H1 (cell line): ENCODE data around the gene CFAP53. TPM values are rescaled to one million over a fixed set of nuclear protein-coding genes. Genes with fewer than 3 reads are reported as not detected.

Source experiments
- CTCF ChIA-PET: fragments of 300-600 bp; sonication (Branson Sonifier 250); formaldehyde crosslinking; loops from one replicate; lab custom pipeline; 2021; ENCODE audit not compliant: partially characterized antibody; lab: Charles Lee
- POLR2A ChIA-PET: fragments of 300-600 bp; sonication (Branson Sonifier 250); formaldehyde crosslinking; loops from one replicate; lab custom pipeline; 2021; ENCODE audit warnings: inconsistent platforms; ENCODE audit not compliant: partially characterized antibody; lab: Charles Lee
- DNase-seq, 2 experiments: peaks; one replicate each; pipeline versions ENCODE4 v3.0.0 to v3.0.0-alpha.2; 2010 to 2022; ENCODE audit warnings: low spot score in 2 of 2, low read depth in 1 of 2, mixed read lengths in 1 of 2
- FAIRE-seq: peaks from 2 replicates; lab custom pipeline; 2011; peaks lifted over from hg19 to GRCh38; lab: Jason Lieb, UNC
- H2AFZ ChIP-seq: 2 replicates; pipeline ENCODE4 v1.8.1; 2012; ENCODE audit warnings: low read length, inconsistent platforms
- H2AK5ac ChIP-seq: 2 replicates; pipeline ENCODE4 v1.6.1; 2013; ENCODE audit warnings: low read depth, low read length
- H2BK120ac ChIP-seq: replicated peaks from 2 replicates; pipeline ENCODE3; 2013; ENCODE audit warnings: low read depth, low read length, inconsistent platforms
- H2BK12ac ChIP-seq: 2 replicates; pipeline ENCODE4 v1.6.1; 2013; ENCODE audit warnings: low read depth, low read length
- H2BK15ac ChIP-seq: 2 replicates; pipeline ENCODE4 v1.6.1; 2013; ENCODE audit warnings: low read length
- H2BK20ac ChIP-seq: 2 replicates; pipeline ENCODE4 v1.6.1; 2013; ENCODE audit warnings: low read length
- H2BK5ac ChIP-seq: 2 replicates; pipeline ENCODE4 v1.6.1; 2013; ENCODE audit warnings: low read depth, low read length
- H3K14ac ChIP-seq: 2 replicates; pipeline ENCODE4 v1.6.1; 2013; ENCODE audit warnings: inconsistent platforms; ENCODE audit not compliant: insufficient read length
- H3K18ac ChIP-seq: 2 replicates; pipeline ENCODE4 v1.6.1; 2013; ENCODE audit warnings: low read length; ENCODE audit errors: extremely low read depth
- H3K23ac ChIP-seq: 2 replicates; pipeline ENCODE4 v1.6.1; 2013; ENCODE audit warnings: inconsistent platforms; ENCODE audit not compliant: insufficient read length
- H3K23me2 ChIP-seq: 2 replicates; pipeline ENCODE4 v1.6.1; 2013; ENCODE audit warnings: low read depth, low read length
- H3K27ac ChIP-seq: 2 replicates; pipeline ENCODE4 v1.6.1; 2011; ENCODE audit warnings: low read depth, low read length, inconsistent platforms
- H3K27me3 ChIP-seq, 4 experiments: replicated peaks in 1 of 4; 1 replicate in 1 of 4; 2 replicates in 3 of 4; pipeline versions ENCODE4 v1.6.1 to v1.8.1; 2011 to 2013; ENCODE audit warnings: low read length in 3 of 4, mild to moderate bottlenecking in 3 of 4, inconsistent platforms in 2 of 4, mixed read lengths in 2 of 4, moderate library complexity in 1 of 4; ENCODE audit not compliant: control insufficient read depth in 3 of 4, insufficient read depth in 3 of 4; ENCODE audit errors: extremely low read depth in 1 of 4
- H3K36me3 ChIP-seq, 4 experiments: 2 replicates each; pipeline versions ENCODE4 v1.6.1 to v1.8.1; 2011 to 2013; ENCODE audit warnings: mild to moderate bottlenecking in 4 of 4, low read length in 3 of 4, moderate library complexity in 2 of 4, control low read depth in 1 of 4, inconsistent platforms in 1 of 4; ENCODE audit not compliant: insufficient read depth in 4 of 4, control insufficient read depth in 2 of 4
- H3K4ac ChIP-seq: replicated peaks from 2 replicates; pipeline ENCODE3; 2013; ENCODE audit warnings: low read length, low read depth, mixed read lengths, inconsistent platforms; ENCODE audit not compliant: insufficient read length
- H3K4me1 ChIP-seq, 4 experiments: replicated peaks in 1 of 4; 1 replicate in 1 of 4; 2 replicates in 3 of 4; pipeline versions ENCODE4 v1.6.1 to v1.8.1; 2011 to 2013; ENCODE audit warnings: low read length in 3 of 4, inconsistent platforms in 2 of 4, mixed read lengths in 1 of 4; ENCODE audit not compliant: insufficient read depth in 4 of 4, control insufficient read depth in 3 of 4
- H3K4me2 ChIP-seq, 2 experiments: 2 replicates each; pipeline versions ENCODE4 v1.6.1 to v1.8.1; 2011 to 2013; ENCODE audit warnings: low read depth in 2 of 2, low read length in 2 of 2, control low read depth in 1 of 2, inconsistent platforms in 1 of 2, mild to moderate bottlenecking in 1 of 2; ENCODE audit not compliant: insufficient read depth in 1 of 2
- H3K4me3 ChIP-seq, 4 experiments: fragments of 200-600, 300-600 bp in 1 of 4; sonication (generic), shearing (Covaris generic), sonication (Bioruptor Twin) in 1 of 4; 2 replicates each; pipeline versions ENCODE4 v1.5.1 to v1.8.1; 2011 to 2016; ENCODE audit warnings: low read length in 4 of 4, low read depth in 3 of 4, control low read depth in 2 of 4, inconsistent platforms in 2 of 4, mild to moderate bottlenecking in 2 of 4, mixed read lengths in 1 of 4, moderate library complexity in 1 of 4; ENCODE audit not compliant: insufficient read depth in 2 of 4; ENCODE audit errors: extremely low read depth in 1 of 4
- H3K56ac ChIP-seq: replicated peaks from 2 replicates; pipeline ENCODE3; 2013; ENCODE audit warnings: low read depth, mild to moderate bottlenecking, mixed read lengths, low read length, inconsistent platforms; ENCODE audit not compliant: insufficient read length
- H3K79me1 ChIP-seq: 2 replicates; pipeline ENCODE4 v1.6.1; 2013; ENCODE audit warnings: low read depth, low read length, control low read depth
- H3K79me2 ChIP-seq, 2 experiments: 2 replicates each; pipeline versions ENCODE4 v1.6.1 to v1.8.1; 2012 to 2013; ENCODE audit warnings: low read length in 2 of 2, mild to moderate bottlenecking in 2 of 2, inconsistent platforms in 1 of 2; ENCODE audit not compliant: insufficient read depth in 2 of 2, control insufficient read depth in 1 of 2
- H3K9ac ChIP-seq, 4 experiments: replicated peaks in 1 of 4; 1 replicate in 1 of 4; 2 replicates in 3 of 4; pipeline versions ENCODE4 v1.6.1 to v1.8.1; 2011 to 2013; ENCODE audit warnings: low read depth in 3 of 4, low read length in 3 of 4, control low read depth in 2 of 4, mild to moderate bottlenecking in 2 of 4, moderate library complexity in 2 of 4, inconsistent platforms in 1 of 4; ENCODE audit errors: extremely low read depth in 1 of 4
- H3K9me3 ChIP-seq, 2 experiments: 2 replicates each; pipeline versions ENCODE4 v1.6.1 to v1.8.1; 2012 to 2013; ENCODE audit warnings: mild to moderate bottlenecking in 2 of 2, moderate library complexity in 2 of 2, control low read depth in 1 of 2, inconsistent platforms in 1 of 2, low read depth in 1 of 2, low read length in 1 of 2, mixed read lengths in 1 of 2; ENCODE audit not compliant: insufficient read depth in 2 of 2
- H4K20me1 ChIP-seq, 2 experiments: replicated peaks in 1 of 2; 2 replicates each; pipeline versions ENCODE3 to v1.8.1; 2011 to 2013; ENCODE audit warnings: inconsistent platforms in 2 of 2, low read length in 2 of 2, mild to moderate bottlenecking in 1 of 2; ENCODE audit not compliant: insufficient read depth in 2 of 2, control insufficient read depth in 1 of 2
- H4K5ac ChIP-seq: 2 replicates; pipeline ENCODE4 v1.6.1; 2013; ENCODE audit warnings: low read length, low read depth, mixed read lengths, inconsistent platforms; ENCODE audit not compliant: insufficient read length
- H4K8ac ChIP-seq: 2 replicates; pipeline ENCODE4 v1.8.0; 2013; ENCODE audit warnings: mild to moderate bottlenecking, moderate library complexity, low read length, inconsistent platforms; ENCODE audit not compliant: insufficient read depth; ENCODE audit errors: extremely low read depth
- H4K91ac ChIP-seq: replicated peaks from 2 replicates; pipeline ENCODE3; 2013; ENCODE audit warnings: low read length, mixed read lengths, inconsistent platforms; ENCODE audit not compliant: insufficient read length
- ASH2L ChIP-seq: fragments of 200-600, 300-600 bp; sonication (generic); IDR thresholded peaks from one replicate; pipeline ENCODE4 v1.7.1; 2017; ENCODE audit warnings: low read length
- ATF3 ChIP-seq: IDR thresholded peaks from 2 replicates; pipeline ENCODE4 v1.6.1; 2011; ENCODE audit warnings: low read depth, mild to moderate bottlenecking, low read length; ENCODE audit not compliant: insufficient read depth
- EP300 ChIP-seq, 2 experiments: IDR thresholded peaks; 1 replicate in 1 of 2; 2 replicates in 1 of 2; pipeline ENCODE4 v1.6.1; 2011 to 2012; ENCODE audit warnings: low read depth in 2 of 2, low read length in 2 of 2, mild to moderate bottlenecking in 2 of 2, borderline replicate concordance in 1 of 2, inconsistent platforms in 1 of 2, moderate library complexity in 1 of 2
- FOSL1 ChIP-seq: IDR thresholded peaks from 2 replicates; pipeline ENCODE4 v1.6.1; 2011; ENCODE audit warnings: mild to moderate bottlenecking, low read depth, low read length, moderate library complexity; ENCODE audit not compliant: insufficient read depth
- HDAC2 ChIP-seq, 2 experiments: fragments of 300-600 bp in 1 of 2; sonication (generic) in 1 of 2; IDR thresholded peaks; 2 replicates each; pipeline ENCODE4 v1.6.1; 2011 to 2012; ENCODE audit warnings: low read depth in 2 of 2, low read length in 2 of 2, mild to moderate bottlenecking in 2 of 2, moderate library complexity in 2 of 2, borderline replicate concordance in 1 of 2, inconsistent platforms in 1 of 2
- KDM4A ChIP-seq: IDR thresholded peaks from one replicate; pipeline ENCODE4 v1.7.1; 2012; ENCODE audit warnings: low read depth, mild to moderate bottlenecking, moderate library complexity, low read length, inconsistent platforms; ENCODE audit not compliant: severe bottlenecking
- POLR2A ChIP-seq, 2 experiments: IDR thresholded peaks; 1 replicate in 1 of 2; 2 replicates in 1 of 2; pipeline ENCODE4 v1.6.1; 2011; ENCODE audit warnings: low read depth in 2 of 2, low read length in 2 of 2, mild to moderate bottlenecking in 2 of 2; ENCODE audit errors: control extremely low read depth in 1 of 2
- SP1 ChIP-seq: IDR thresholded peaks from 2 replicates; pipeline ENCODE4 v1.6.1; 2011; ENCODE audit warnings: low read depth, low read length
- SP2 ChIP-seq: IDR thresholded peaks from 2 replicates; pipeline ENCODE4 v1.6.1; 2012; ENCODE audit warnings: mild to moderate bottlenecking, low read length, inconsistent platforms
- TAF7 ChIP-seq: optimal IDR thresholded peaks from 2 replicates; pipeline ENCODE3; 2011; ENCODE audit warnings: low read depth, mild to moderate bottlenecking, inconsistent platforms, low read length, moderate library complexity, borderline replicate concordance
- ZNF274 ChIP-seq: IDR thresholded peaks from 2 replicates; pipeline ENCODE4 v1.7.0; 2012; ENCODE audit warnings: low read length, borderline replicate concordance; ENCODE audit errors: extremely low read depth
- WGBS, 2 experiments: shearing (Covaris generic) in 1 of 2; methylation state at CpG; one replicate each; pipeline versions ENCODE4 v1.1.6 to v1.1.7; 2013 to 2015; ENCODE audit warnings: low lambda C conversion rate in 2 of 2, mixed read lengths in 2 of 2, inconsistent platforms in 1 of 2, low coverage in 1 of 2, missing lambda C conversion rate in 1 of 2; ENCODE audit not compliant: insufficient replicate concordance in 2 of 2, insufficient coverage in 1 of 2, insufficient read length in 1 of 2; ENCODE audit errors: extremely low coverage in 1 of 2, missing lambda C conversion rate in 1 of 2; 5-methylcytosine and 5-hydroxymethylcytosine counted together
- polyA plus RNA-seq, 7 experiments: library from polyadenylated mRNA; depleted of rRNA in 3 of 7; stranded (reverse) in 5 of 7; unstranded in 2 of 7; fragments of >200 nt in 5 of 7; fragments of 200-250 nt in 2 of 7; gene quantifications; 1 replicate in 5 of 7; 2 replicates in 1 of 7; 4 replicates in 1 of 7; pipeline versions ENCODE4 v1.2.1 to v1.2.3, GENCODE V29; 2011 to 2013; ENCODE audit warnings: missing spikeins in 2 of 7, mixed read lengths in 2 of 7
- total RNA-seq: library from RNA; stranded (reverse); fragmentation: NEBNext Ultra II Directional; extraction: Animal tissue kit (Norgen Biotek cat#: 25700); gene quantifications from 2 replicates; pipeline ENCODE4 v1.2.1, GENCODE V29; 2021
- TF ChIP-seq, protein P1 (sequence below): IDR thresholded peaks from 2 replicates; pipeline ENCODE4 v1.6.1; 2012; ENCODE audit warnings: inconsistent platforms

Gene CFAP53
- total and polyA plus RNA-seq, 2 of the 8 experiments (the other 6 are each of a cell fraction or from before 2014, with no cell fraction given), result 0.08 to 0.30 TPM

DNA sequence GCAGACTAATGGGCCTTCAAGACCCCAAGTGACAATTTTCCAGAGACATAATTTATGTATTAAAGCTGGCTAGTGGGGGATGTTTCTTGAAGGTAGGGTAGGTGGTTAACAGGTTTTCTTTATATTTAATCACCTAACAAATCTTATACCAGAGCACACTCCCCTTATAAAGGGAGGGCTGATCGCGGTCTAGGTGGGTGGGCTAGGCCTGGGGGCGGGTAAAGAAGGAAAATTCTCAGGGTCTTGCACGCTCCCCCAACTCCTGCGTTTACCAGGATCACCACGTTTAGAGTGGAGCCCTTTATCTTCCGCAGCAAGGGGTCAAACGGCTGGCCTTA is 41.1 kb upstream of the CFAP53 start:
- Histone ChIP-seq H2AK5ac (no peak overlapping the region), H3K4me2 (peak overlapping the region; percentile 65 to 88), H4K20me1 (no peaks in the 10 kb centered on the region), H2AFZ (peak overlapping the region; percentile 75; the same call in 1 of the 2 replicates), H3K4ac (no peak overlapping the region), H3K79me2 (no peaks in the 10 kb centered on the region), H3K4me1 (peaks cover 0 to 4% (median 0%) of the 10 kb centered on the region in 4 experiments; a peak in 2 of 7 replicates), H4K8ac (no peak overlapping the region), H4K91ac (no peak overlapping the region), H3K56ac (no peak overlapping the region), H2BK20ac (no peak overlapping the region), H2BK5ac (no peak overlapping the region), H3K14ac (no peak overlapping the region), H3K36me3 (no peaks in the 10 kb centered on the region), H2BK120ac (no peak overlapping the region), H2BK15ac (no peak overlapping the region), H4K5ac (no peak overlapping the region), H3K27ac (no peak overlapping the region), H2BK12ac (no peak overlapping the region), H3K23ac (no peak overlapping the region), H3K79me1 (no peaks in the 10 kb centered on the region), H3K9ac (no peak overlapping the region), H3K18ac (no peak overlapping the region), H3K27me3 (peaks cover 0 to 8% (median 6%) of the 10 kb centered on the region in 4 experiments; a peak in 5 of 7 replicates), H3K4me3 (peak overlapping the region; percentile 48 to 73 (median 66)), H3K23me2 (peaks cover 4% of the 10 kb centered on the region), H3K9me3 (no peaks in the 10 kb centered on the region)
- CTCF ChIA-PET, result interaction anchor here (1.2 to 1.6 kb wide), 2 partner anchors 50 to 126 kb away, joined by 3 to 10 read pairs; no protein-coding TSS in a partner anchor
- WGBS, 2 experiments, result 5% methylated on average over 8 of the region's 8 CpGs; no CpG with 5 or more reads in 1 of the 2 experiments
- no peak for FAIRE-seq
- no peak for DNase-seq
- POLR2A ChIA-PET, result interaction anchor here (1.5 kb wide), 1 partner anchor 26 kb away, joined by 4 read pairs; the partner anchor contains the start of gene MBD1
- TF ChIP-seq ATF3 (no peak), SP2 (no peak), EP300 (IDR thresholded peaks at IDR 0.05; ENCODE audit: borderline replicate concordance in 1 of 2, low read depth in 2 of 2, low read length in 2 of 2) (no peak), POLR2A (IDR thresholded peaks at IDR 0.05; ENCODE audit: control extremely low read depth in 1 of 2, low read depth in 2 of 2, low read length in 2 of 2) (no peak), HDAC2 (IDR thresholded peaks at IDR 0.05; ENCODE audit: borderline replicate concordance in 1 of 2, low read depth in 2 of 2, low read length in 2 of 2) (0 out of 4 replicates have a peak, but pooled peaks of 1 of the 2 experiments have one; percentile 39), ASH2L (no peak), KDM4A (peak; percentile 45), SP1 (no peak), ZNF274 (no peak), FOSL1 (no peak), TAF7 (no peak)
- TF ChIP-seq, protein P1, sequence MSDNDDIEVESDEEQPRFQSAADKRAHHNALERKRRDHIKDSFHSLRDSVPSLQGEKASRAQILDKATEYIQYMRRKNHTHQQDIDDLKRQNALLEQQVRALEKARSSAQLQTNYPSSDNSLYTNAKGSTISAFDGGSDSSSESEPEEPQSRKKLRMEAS, result no peak
